SK-N-DZ (cell line): ENCODE data around the gene TFAP2A.

Experiments used
- DNase-seq: peaks from one replicate; pipeline ENCODE4 v3.0.0-alpha.2; 2015; ENCODE audit warnings: low spot score

TFAP2A gene

GRCh38 chr6:10426781-10427279 is 12.0 kb upstream of the TFAP2A start:
- DNase-seq = no peak

DNA sequence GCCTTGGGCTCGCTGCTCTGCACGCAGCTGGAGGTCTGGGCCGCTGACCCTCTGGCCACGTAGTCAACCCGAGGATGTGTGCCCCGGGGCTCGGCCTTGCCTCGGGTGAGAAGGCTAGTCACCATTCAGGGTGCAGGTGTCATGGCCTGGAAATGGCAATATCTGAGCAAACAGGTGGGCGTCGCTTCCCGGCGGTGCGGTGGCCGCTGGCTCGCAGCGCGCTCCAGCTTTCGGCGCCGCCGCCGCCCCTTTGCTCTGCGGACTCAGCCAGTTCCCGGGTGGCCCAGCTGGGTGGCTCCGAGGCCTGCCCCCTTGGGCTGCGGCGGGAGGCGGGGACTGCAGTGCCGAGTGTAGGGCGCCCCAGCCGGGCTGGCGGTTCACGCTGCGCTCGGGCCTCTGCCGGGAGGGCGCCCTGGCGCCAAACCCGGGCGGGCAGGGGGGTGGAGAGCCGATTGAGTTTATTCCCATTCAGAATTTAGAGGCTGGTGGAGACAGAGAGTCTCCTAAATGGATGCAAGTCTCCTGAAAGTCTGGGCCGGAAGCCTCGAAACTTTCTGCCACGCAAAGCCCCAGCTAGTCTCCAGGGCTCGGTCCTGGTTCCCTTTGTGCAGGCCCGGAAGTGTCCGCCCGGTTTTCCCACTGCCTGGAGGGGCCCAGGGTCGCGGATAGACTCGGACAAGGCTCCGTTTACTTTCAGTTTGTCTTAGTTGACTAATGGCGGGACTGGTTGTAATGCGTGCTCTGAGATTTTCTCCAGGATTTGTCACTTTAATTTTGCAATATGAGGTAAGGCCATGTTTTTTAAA is 11.3 kb upstream of the TFAP2A start:
- no peak for DNase-seq

- DNase-seq = no peak
Measured at GRCh38 chr6:10425176-10425974, 10.5 kb upstream of the TFAP2A start.

DNA sequence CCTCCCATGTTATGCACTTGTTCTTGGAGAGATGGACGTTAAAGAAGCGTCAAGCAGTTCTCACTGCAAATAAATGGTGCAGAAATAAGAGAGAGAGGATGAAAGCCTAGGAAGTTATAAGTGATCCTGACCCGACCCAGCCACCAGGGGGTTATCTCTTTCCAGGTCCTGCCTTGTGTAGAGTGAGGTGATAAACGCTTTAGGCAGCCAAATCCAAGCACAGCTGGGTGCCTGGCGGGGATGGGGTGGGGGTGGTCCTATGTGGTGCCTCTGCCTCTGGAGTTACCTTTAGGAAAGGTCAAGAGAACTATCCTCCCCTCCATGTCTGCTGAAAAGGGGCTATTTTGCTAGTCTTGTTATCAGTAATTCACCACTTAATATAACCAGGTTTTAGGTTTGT is 9.2 kb upstream of the TFAP2A start:
- DNase-seq = no peak

DNA sequence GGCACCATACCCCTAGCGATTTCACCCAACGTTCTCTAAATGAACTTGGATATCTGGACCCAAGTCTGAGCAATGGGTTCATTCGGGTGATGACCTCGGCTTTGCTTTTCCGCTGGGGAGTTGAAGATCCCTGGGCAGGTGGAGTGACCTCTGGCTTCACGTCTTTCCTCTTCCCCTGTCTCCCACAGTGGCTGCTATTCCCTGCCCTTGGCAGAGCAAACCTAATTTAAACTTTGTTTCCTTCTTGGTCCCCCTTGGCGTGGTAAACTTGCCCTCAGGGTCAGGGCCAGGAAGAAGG is 7.8 kb upstream of the TFAP2A start:
- DNase-seq = no peak

GRCh38 chr6:10421921-10422736 is 7.3 kb upstream of the TFAP2A start:
- no peak for DNase-seq

- DNase-seq = no peak
Measured at GRCh38 chr6:10421158-10421920, 6.5 kb upstream of the TFAP2A start.

- no peak for DNase-seq
Measured at GRCh38 chr6:10420546-10421157, 5.8 kb upstream of the TFAP2A start.

DNA sequence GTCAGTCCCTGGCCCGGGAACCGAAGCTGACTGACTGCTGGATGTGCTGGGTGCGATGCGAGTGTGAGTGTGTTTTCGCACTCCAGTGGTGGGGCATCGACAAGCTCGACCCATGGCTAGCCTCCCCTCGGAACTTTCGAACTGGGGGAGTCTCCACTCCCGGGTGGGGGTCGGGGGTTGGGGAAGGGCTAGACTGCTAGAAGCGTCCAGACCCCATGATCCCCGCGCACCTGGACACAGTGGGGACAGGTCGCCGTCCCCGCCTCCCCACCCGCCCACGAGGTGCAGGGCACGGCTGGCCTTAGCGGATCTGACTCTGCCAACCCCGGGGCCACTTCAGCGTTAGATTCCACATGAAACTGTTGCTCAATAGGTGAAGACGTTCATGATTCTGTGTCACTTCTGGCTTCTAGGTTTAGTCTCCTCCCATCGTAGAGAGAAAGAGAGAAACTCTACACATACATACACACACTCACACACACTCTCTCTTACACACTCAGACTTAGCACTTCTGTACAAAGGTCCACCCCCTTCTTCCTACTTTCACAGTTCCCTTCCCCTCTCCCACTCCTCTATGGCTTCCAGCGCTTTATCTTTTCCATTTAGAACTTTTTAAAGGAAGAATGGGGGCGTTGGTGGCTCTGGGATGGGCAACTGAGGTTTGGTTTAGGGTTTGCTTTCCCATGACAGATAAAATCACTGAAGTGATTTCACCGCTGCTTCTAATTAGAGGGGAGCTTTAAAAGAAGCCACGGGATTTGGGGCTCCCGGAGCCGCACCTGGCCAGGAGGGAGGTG is 5.1 kb upstream of the TFAP2A start:
- DNase-seq = no peak

DNA sequence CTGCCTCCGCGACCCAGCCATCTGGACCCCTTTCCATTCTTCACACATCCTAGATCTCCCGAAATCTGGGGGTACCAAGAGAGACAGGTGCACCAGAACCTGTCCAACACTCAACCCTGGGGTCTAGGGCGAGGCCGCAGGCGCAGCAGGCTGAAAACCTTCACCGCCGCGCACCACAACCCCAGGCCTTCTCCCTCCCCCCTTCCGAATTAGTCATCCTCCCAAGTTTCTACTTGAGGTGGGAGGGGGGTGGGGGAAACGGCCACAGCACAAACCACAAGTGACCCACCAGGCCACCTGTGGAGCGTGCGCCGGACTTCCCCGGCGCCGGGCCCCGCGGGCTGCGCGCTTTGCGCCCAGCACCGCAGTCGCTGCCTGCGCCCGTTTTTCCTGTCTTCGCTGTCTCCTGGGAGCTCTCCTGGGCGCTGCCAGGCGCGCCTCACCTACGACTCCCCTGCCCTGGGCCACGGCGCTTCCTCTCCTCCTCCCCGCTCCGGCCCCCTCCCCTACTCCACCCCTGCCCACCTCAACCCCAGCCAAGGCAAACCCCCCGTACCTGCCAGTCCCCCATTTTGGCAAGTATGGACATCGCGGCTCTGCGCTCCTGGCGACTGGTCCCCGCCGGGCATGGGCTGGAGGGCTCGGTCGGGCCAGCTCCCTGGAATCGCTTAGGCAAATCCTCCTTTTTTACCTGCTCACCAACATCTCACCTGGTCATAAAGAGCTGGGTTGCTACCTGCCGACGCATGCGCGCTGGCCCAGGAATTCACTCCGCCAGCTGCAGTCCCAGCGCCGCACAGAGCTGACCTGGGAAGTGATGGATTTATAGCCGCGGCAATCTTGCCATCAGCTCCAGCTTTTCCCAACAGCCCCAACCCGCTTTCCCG is 4.2 kb upstream of the TFAP2A start:
- no peak for DNase-seq

DNA sequence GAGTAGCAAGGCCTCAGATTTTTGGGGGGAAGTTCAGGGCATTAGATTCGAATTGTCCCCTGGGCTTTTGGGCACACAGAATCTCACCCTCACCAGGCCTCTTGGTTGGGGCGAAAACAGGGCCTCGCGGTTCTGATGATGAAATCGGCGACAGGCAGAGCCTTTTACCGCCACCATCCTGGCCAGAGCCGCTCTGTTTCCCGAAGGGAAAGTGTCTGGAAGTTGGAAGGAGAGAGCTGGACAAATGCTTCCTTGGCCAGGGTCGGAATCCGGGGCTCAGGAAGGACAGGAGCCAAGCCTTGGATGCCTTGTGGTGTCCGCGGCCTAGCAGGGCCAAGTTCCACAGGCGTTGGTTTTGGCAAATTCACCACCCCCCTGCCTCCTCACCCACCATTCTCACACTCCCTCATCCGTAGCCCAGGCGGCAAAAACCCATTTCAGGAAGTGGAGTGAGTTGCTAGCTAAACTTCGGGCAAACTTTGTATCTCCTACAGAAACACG is 3.5 kb upstream of the TFAP2A start:
- no peak for DNase-seq

DNA sequence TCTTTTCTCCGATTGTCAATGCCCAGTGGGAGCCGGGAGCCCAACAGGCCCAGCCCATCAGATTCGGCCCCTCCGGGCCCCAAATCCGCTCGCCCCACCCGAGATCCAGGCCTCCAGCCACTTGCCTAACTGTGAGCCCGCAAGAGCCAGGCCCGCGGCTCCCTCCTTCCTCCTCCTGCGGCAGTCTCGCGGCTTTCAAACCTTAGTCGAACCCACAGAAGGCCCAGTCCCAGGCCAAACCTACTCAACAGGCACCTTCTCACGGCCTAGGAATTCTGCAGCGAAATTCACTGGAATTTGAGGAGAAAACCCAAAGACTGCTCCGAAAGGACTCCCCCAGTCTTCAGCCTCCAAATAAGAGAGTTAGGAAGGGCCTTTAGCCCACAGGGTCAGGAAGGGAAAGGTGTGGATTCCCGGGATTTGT is 2.8 kb upstream of the TFAP2A start:
- DNase-seq = no peak

GRCh38 chr6:10416863-10417641 is 2.2 kb upstream of the TFAP2A start:
- DNase-seq = no peak

GRCh38 chr6:10416516-10416862 is 1.6 kb upstream of the TFAP2A start:
- no peak for DNase-seq

DNA sequence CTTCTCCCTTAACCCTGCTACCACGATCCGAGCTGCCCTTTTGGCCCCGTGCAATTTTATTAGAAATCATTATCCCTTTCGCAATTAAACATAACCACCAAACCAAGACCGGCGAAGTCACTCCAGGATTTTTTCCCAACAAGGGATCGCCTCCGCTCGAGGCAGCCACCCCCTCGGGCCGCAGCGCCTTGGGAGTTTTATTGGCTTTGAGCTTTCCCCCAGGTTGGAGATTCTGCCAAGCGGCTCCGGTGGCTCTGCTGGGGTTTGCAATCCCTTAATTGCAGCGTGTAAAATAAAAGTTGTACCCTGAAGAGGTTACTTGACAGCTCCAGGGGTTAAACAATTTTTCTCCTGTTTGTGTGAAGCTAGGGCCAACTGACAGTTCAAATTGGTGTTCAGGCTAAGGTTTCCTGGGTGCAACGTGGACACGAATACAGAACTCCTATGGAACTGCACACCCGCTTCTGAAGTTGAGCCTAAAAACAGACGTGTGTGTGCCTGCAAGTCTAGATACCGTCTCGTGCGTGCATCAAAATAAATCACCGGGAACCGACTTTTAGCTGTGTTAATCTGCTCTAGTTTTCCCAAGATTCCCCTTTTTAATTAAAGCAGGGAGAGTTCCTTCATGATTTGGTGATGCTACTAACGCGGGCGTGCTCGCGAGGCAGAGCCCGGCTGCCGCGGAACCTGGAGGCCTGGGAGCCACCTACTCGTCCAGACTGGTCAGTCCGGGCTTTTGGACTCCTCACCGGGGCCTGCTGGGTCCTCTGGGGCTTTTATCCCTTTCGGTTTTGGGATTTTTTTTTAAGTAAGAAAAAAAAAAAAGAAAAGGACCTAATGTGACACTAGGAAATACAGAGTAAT is 975 bp upstream of the TFAP2A start:
- DNase-seq = no peak

DNA sequence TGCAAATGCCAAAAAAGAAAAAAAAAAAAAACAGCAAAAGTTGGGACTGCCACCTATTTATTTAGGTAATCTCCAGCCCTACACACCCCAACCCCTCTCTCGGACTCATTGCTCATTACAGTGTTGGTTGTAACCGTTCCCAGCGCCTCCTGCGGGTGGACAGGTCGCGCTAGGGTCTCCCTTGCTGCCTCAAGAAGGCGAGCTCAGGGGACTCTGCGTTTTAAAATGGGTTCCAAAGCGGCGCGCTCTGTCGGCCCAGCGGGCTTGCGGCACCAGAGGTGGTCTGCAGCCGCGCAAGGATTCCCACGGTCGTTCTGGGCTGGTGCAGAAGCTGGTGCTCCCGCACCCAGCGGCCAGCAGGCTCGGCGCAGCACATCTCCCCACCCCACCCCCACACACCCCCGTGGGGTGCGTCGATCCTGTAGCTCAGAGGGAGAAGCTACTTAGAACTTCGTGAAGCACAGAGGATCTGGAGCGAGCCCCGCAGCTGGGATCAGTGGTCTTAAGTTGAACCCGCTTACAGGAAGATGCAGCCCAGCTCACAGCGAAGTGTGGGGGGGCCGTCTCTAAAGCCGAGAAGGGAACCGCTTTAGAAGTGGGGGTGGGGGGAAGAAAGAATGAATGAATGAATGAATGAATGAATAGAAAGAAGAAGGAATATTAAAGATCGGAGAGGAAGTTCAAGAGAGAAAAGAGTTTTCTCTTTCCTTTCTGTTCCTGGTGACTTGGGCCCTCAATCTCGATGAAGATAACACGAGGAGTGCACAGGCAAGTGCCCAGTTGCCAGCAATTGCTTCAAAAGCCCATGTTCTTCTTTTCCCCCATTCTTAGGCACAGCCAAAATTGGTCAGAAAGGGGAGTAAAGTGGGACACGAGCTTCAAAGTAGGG is 780 bp downstream of the TFAP2A start:
- DNase-seq = no peak
